ENCODE results near the gene USP6NL. TPM values are rescaled to one million over a fixed set of nuclear protein-coding genes. Genes with fewer than 3 reads are reported as not detected.

USP6NL gene
- total and polyA plus RNA-seq, 2 of the 8 experiments (the other 6 are each of a cell fraction or from before 2014, with no cell fraction given), result 10.9 to 28.8 TPM

GRCh38 chr10:11639849-11640764, 28.7 kb upstream of the USP6NL start (continued):
- TF ChIP-seq CHD7 (IDR thresholded peaks at IDR 0.05; ENCODE audit: insufficient replicate concordance, low read length) (no peak), JUN (IDR thresholded peaks at IDR 0.05; ENCODE audit: low read depth, low read length) (no peak), YY1 (IDR thresholded peaks at IDR 0.05; ENCODE audit: low read depth, low read length) (no peak), MAX (IDR thresholded peaks at IDR 0.05) (no peak), CHD2 (IDR thresholded peaks at IDR 0.05; ENCODE audit: low read length) (no peak), SP4 (IDR thresholded peaks at IDR 0.05; ENCODE audit: low read length) (no peak), KDM4A (IDR thresholded peaks at IDR 0.05; ENCODE audit: low read depth, low read length, severe bottlenecking) (no peak), CEBPB (IDR thresholded peaks at IDR 0.05; ENCODE audit: low read depth, low read length) (no peak), CBX8 (IDR thresholded peaks at IDR 0.05; ENCODE audit: borderline replicate concordance, low read depth, low read length) (no peak), GTF2F1 (IDR thresholded peaks at IDR 0.05; ENCODE audit: borderline replicate concordance, low read depth, low read length) (no peak)
